ENCODE data around the gene C1orf159.

The C1orf159 gene

DNA sequence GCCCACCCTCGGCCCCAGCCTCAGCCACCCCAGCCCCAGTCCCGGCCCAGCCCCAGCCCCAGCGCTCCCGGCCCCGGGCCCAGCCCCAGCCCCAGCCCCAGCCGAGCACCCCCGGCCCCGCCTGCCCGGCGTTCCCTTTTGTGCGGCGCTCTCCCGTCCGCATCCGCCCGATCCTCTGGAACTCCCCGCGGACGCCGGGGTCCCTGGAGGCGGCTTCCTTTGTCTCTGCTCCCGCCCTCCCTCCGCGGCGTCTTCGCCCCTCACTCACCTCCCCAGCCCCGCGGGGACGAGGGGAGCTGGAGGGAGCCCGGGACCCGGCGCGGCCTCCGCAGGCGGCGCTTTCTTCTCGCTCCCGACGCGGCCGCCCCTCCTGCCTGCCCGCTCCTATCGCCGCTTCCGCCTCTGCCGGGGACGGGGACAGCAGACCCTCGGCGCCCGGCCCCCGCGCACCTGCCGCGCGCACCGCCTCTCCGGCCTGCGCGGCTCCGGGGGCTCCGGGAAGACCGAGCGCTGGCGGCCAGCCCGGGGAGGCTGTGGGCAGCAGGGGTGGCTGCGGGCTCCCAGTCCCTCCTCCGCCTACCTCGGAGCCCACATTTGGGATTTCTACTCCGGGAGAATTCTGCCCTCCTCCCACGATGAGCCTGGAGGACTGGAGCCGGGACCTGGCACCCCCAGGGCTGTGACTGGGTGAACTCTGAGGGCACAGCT lies 82.0 kb downstream of the C1orf159 start:
- no peaks in the 10 kb centered on the region for H3K79me2 ChIP-seq (ENCODE audit: insufficient read depth, low read length)

DNA sequence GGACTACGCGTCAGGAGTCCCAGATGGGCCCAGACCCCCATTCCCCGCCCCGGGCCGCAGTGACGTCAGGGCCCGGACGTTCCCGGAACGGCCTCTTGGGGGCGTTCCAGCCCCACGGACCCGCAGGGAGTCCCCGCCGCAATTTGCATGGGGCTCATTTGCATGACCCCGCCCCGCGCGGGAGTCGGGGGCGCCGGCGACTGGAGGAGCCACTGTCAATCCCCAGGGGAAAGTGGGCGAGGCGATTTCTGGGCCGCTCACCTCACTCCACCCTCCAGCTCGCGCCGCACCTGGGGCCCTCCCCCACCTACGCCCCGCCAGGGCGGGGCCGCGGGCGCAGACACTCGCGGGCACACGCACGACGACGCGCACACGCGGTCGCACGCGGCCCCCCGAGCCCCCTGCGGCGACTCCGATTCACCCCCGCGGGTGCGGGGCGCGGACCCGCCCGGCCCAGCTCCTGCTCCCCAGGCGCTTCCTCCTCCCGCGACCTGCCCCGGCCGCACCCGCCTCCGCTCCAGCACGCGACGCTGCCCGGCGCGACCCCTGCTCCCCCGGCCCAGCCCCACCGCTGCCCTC lies 82.8 kb downstream of the C1orf159 start:
- Histone ChIP-seq H3K79me2 (ENCODE audit: insufficient read depth, low read length) (no peaks in the 10 kb centered on the region), H3K4me3 (ENCODE audit: low read depth in 1 of 2, low read length in 2 of 2) (peak overlapping the region in 1 of 2 experiments; percentile 49; a peak in 2 of 4 replicates), H3K27ac (ENCODE audit: low read length) (no peak overlapping the region), H3K9me3 (ENCODE audit: insufficient read depth, low read length, severe bottlenecking) (no peaks in the 10 kb centered on the region), H3K27me3 (ENCODE audit: insufficient read depth, low read length, poor library complexity) (no peaks in the 10 kb centered on the region), H3K9ac (ENCODE audit: low read depth, low read length) (peak overlapping the region; percentile 36; the same call in 1 of the 2 replicates), H3K4me1 (ENCODE audit: insufficient read depth, low read length) (peaks cover 13% of the 10 kb centered on the region), H2AFZ (ENCODE audit: low read depth, low read length) (0 out of 2 replicates have a peak overlapping the region, but pooled peaks have one; percentile 45), H3K36me3 (ENCODE audit: insufficient read depth, low read length) (no peaks in the 10 kb centered on the region), H4K20me1 (ENCODE audit: insufficient read depth, low read length) (peaks cover 55% of the 10 kb centered on the region), H3K4me2 (ENCODE audit: insufficient read depth, low read length) (peak overlapping the region; percentile 73)
- no peak for TF ChIP-seq EZH2 (IDR thresholded peaks at IDR 0.05; ENCODE audit: borderline replicate concordance, low read depth, low read length, severe bottlenecking)
- TF ChIP-seq, protein P1, sequence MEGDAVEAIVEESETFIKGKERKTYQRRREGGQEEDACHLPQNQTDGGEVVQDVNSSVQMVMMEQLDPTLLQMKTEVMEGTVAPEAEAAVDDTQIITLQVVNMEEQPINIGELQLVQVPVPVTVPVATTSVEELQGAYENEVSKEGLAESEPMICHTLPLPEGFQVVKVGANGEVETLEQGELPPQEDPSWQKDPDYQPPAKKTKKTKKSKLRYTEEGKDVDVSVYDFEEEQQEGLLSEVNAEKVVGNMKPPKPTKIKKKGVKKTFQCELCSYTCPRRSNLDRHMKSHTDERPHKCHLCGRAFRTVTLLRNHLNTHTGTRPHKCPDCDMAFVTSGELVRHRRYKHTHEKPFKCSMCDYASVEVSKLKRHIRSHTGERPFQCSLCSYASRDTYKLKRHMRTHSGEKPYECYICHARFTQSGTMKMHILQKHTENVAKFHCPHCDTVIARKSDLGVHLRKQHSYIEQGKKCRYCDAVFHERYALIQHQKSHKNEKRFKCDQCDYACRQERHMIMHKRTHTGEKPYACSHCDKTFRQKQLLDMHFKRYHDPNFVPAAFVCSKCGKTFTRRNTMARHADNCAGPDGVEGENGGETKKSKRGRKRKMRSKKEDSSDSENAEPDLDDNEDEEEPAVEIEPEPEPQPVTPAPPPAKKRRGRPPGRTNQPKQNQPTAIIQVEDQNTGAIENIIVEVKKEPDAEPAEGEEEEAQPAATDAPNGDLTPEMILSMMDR (IDR thresholded peaks at IDR 0.05; ENCODE audit: borderline replicate concordance, extremely low read depth, low read length, poor library complexity, severe bottlenecking): peak; percentile 82
- ATAC-seq (ENCODE audit: insufficient read depth, low read depth): peak; percentile 95
- DNase-seq: peak; percentile 91

More for the DNA sequence above, 82.0 kb downstream of the C1orf159 start:
- TF ChIP-seq EZH2 (IDR thresholded peaks at IDR 0.05; ENCODE audit: borderline replicate concordance, low read depth, low read length, severe bottlenecking): no peak
- TF ChIP-seq, protein P1 (IDR thresholded peaks at IDR 0.05; ENCODE audit: borderline replicate concordance, extremely low read depth, low read length, poor library complexity, severe bottlenecking): no peak
- no peak overlapping the region for H3K4me2 ChIP-seq (ENCODE audit: insufficient read depth, low read length)
- no peak overlapping the region for H2AFZ ChIP-seq (ENCODE audit: low read depth, low read length)
- H3K27me3 ChIP-seq (ENCODE audit: insufficient read depth, low read length, poor library complexity): peaks cover 4% of the 10 kb centered on the region
- ATAC-seq (ENCODE audit: insufficient read depth, low read depth) (peak; percentile 12; the same call in 1 of the 3 replicates), DNase-seq (no peak)
- H3K4me1 ChIP-seq (ENCODE audit: insufficient read depth, low read length): peaks cover 13% of the 10 kb centered on the region
- H3K36me3 ChIP-seq (ENCODE audit: insufficient read depth, low read length): no peaks in the 10 kb centered on the region
- peaks cover 63% of the 10 kb centered on the region for H4K20me1 ChIP-seq (ENCODE audit: insufficient read depth, low read length)
- no peak overlapping the region for H3K4me3 ChIP-seq (ENCODE audit: low read depth in 1 of 2, low read length in 2 of 2)
- H3K27ac ChIP-seq (ENCODE audit: low read length): no peak overlapping the region
- no peak overlapping the region for H3K9ac ChIP-seq (ENCODE audit: low read depth, low read length)
- no peaks in the 10 kb centered on the region for H3K9me3 ChIP-seq (ENCODE audit: insufficient read depth, low read length, severe bottlenecking)

DNA sequence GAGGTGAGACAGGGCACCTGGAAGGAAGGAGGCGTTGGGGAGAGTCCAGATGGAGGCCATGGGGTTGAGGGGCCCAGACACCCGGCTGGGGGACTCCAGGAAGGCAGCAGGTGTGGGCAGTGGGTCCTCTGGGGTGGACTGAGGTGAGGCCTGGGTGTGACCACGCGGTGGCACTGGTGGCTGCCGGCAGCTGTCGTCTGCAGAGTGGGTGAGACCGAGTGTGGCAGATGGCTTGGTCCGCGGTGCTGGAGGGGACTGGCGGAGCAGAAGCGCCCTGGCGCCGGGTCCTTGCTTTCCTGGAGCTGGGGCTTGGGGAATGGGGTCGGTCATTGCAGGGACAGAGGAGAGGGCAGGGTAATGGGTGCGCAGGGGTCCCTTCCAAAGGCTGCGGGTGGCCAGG lies 83.5 kb downstream of the C1orf159 start:
- Histone ChIP-seq H3K27ac (ENCODE audit: low read length) (no peak overlapping the region), H3K4me3 (ENCODE audit: low read depth in 1 of 2, low read length in 2 of 2) (no peak overlapping the region), H4K20me1 (ENCODE audit: insufficient read depth, low read length) (peaks cover 55% of the 10 kb centered on the region), H3K4me1 (ENCODE audit: insufficient read depth, low read length) (peaks cover 13% of the 10 kb centered on the region), H3K27me3 (ENCODE audit: insufficient read depth, low read length, poor library complexity) (no peaks in the 10 kb centered on the region), H3K79me2 (ENCODE audit: insufficient read depth, low read length) (no peaks in the 10 kb centered on the region), H3K4me2 (ENCODE audit: insufficient read depth, low read length) (peak overlapping the region; percentile 73), H3K36me3 (ENCODE audit: insufficient read depth, low read length) (no peaks in the 10 kb centered on the region), H3K9me3 (ENCODE audit: insufficient read depth, low read length, severe bottlenecking) (no peaks in the 10 kb centered on the region), H3K9ac (ENCODE audit: low read depth, low read length) (no peak overlapping the region), H2AFZ (ENCODE audit: low read depth, low read length) (no peak overlapping the region)
- DNase-seq: no peak
- TF ChIP-seq, protein P1 (IDR thresholded peaks at IDR 0.05; ENCODE audit: borderline replicate concordance, extremely low read depth, low read length, poor library complexity, severe bottlenecking): no peak
- no peak for TF ChIP-seq EZH2 (IDR thresholded peaks at IDR 0.05; ENCODE audit: borderline replicate concordance, low read depth, low read length, severe bottlenecking)
- no peak for ATAC-seq (ENCODE audit: insufficient read depth, low read depth)

Measured in DND-41 (cell line).